Inflammatory macrophage treated with lipopolysaccharide for 1 hour (primary cell): Measurements from ENCODE around the gene KLF11.

ENCODE experiments used
- DNase-seq, 2 donors: peaks; one replicate each; pipeline ENCODE4 v3.0.0-alpha.2; 2020 to 2022

The KLF11 gene

GRCh38 chr2:10043906-10044601 lies 704 bp downstream of the KLF11 start:
- peak; percentile 87 to 99 for DNase-seq

GRCh38 chr2:10045561-10046355 lies 2.4 kb downstream of the KLF11 start:
- no peak for DNase-seq

GRCh38 chr2:10046931-10047330 lies 3.6 kb downstream of the KLF11 start:
- no peak for DNase-seq

- DNase-seq: no peak
Observed at GRCh38 chr2:10047616-10048500, 4.5 kb downstream of the KLF11 start.

- peak; percentile 43 to 68 for DNase-seq
Observed at GRCh38 chr2:10048501-10049171, 5.3 kb downstream of the KLF11 start.

GRCh38 chr2:10052216-10052615 lies 8.9 kb downstream of the KLF11 start:
- DNase-seq: no peak

GRCh38 chr2:10053351-10053750 lies 10.0 kb downstream of the KLF11 start:
- DNase-seq: no peak

- no peak for DNase-seq
Observed at GRCh38 chr2:10054424-10054823, 11.1 kb downstream of the KLF11 start.

GRCh38 chr2:10054976-10055375 lies 11.6 kb downstream of the KLF11 start:
- DNase-seq: no peak

- no peak for DNase-seq
Observed at GRCh38 chr2:10056439-10056838, 13.1 kb downstream of the KLF11 start.

GRCh38 chr2:10057231-10058107 lies 14.1 kb downstream of the KLF11 start:
- DNase-seq: peak; percentile 88 to 92

- DNase-seq: no peak
Observed at GRCh38 chr2:10058251-10059015, 15.1 kb downstream of the KLF11 start.

- DNase-seq: no peak
Observed at GRCh38 chr2:10059016-10059351, 15.6 kb downstream of the KLF11 start.

GRCh38 chr2:10059552-10060335 lies 16.4 kb downstream of the KLF11 start:
- DNase-seq: no peak

- DNase-seq: no peak
Observed at GRCh38 chr2:10061221-10061925, 18.0 kb downstream of the KLF11 start.

GRCh38 chr2:10062931-10063365 lies 19.6 kb downstream of the KLF11 start:
- no peak for DNase-seq

GRCh38 chr2:10063566-10063965 lies 20.2 kb downstream of the KLF11 start:
- no peak for DNase-seq

- DNase-seq: no peak
Observed at GRCh38 chr2:10064932-10065772, 21.8 kb downstream of the KLF11 start.

- DNase-seq: no peak
Observed at GRCh38 chr2:10065773-10066055, 22.4 kb downstream of the KLF11 start.
